GM12878 (cell line): ENCODE measurements around the gene TSPEAR. TPM values are rescaled to one million over a fixed set of nuclear protein-coding genes. Genes with fewer than 3 reads are reported as not detected.

Source experiments
- ATAC-seq: fragments of 200-7000 bp; cut with Tn5 transposase; 3 replicates; pipeline ENCODE4 v1.9.1; 2020; ENCODE audit warnings: mild to moderate bottlenecking, moderate library complexity
- BruUV-seq: library from RNA; stranded (reverse); fragments of 400-500 nt; replicated peaks from 2 replicates; lab custom pipeline; 2021; lab: Mats Ljungman, UMichigan
- CTCF ChIA-PET: fragments of 300-600 bp; sonication (Branson Sonifier 250); formaldehyde crosslinking; extraction: SDS; loops from one replicate; lab custom pipeline; 2021; ENCODE audit warnings: inconsistent platforms; lab: Yijun Ruan, JAX
- POLR2A ChIA-PET: fragments of 350-600 bp; formaldehyde crosslinking; extraction: SDS; loops from one replicate; lab custom pipeline; 2021; ENCODE audit warnings: inconsistent platforms; lab: Charles Lee
- RAD21 ChIA-PET: fragments of 300-600 bp; sonication (Branson Sonifier 250); formaldehyde crosslinking; loops from one replicate; lab custom pipeline; 2023; ENCODE audit warnings: antibody characterized with exemption; ENCODE audit not compliant: unreplicated experiment; lab: Charles Lee
- SMC1A ChIA-PET: fragments of 300-600 bp; sonication (Branson Sonifier 250); formaldehyde crosslinking; loops from one replicate; lab custom pipeline; 2023; ENCODE audit not compliant: unreplicated experiment, uncharacterized antibody; lab: Charles Lee
- DNase-seq: peaks from one replicate; pipeline ENCODE4 v3.0.0-alpha.2; 2011; ENCODE audit warnings: low read depth, low spot score
- FAIRE-seq: peaks from 3 replicates; lab custom pipeline; 2011; peaks lifted over from hg19 to GRCh38; lab: Jason Lieb, UNC
- H2AFZ ChIP-seq: 2 replicates; pipeline ENCODE4 v1.6.0; 2011; ENCODE audit warnings: low read depth, low read length, control low read depth; ENCODE audit not compliant: control insufficient read depth
- H3K27ac ChIP-seq: 2 replicates; pipeline ENCODE4 v1.5.1; 2011; ENCODE audit warnings: control low read depth; ENCODE audit not compliant: control insufficient read depth, insufficient read depth
- H3K27me3 ChIP-seq, 2 experiments: replicated peaks in 1 of 2; 2 replicates each; pipeline versions ENCODE4 v1.6.0 to v1.6.1; 2011; ENCODE audit warnings: low read length in 1 of 2; ENCODE audit not compliant: control insufficient read depth in 2 of 2, insufficient read depth in 2 of 2
- H3K36me3 ChIP-seq, 2 experiments: 2 replicates each; pipeline ENCODE4 v1.5.1; 2011; ENCODE audit warnings: low read length in 1 of 2; ENCODE audit not compliant: control insufficient read depth in 2 of 2, insufficient read depth in 2 of 2
- H3K4me1 ChIP-seq: 2 replicates; pipeline ENCODE4 v1.6.1; 2011; ENCODE audit warnings: mild to moderate bottlenecking, low read length, moderate library complexity, mixed read lengths; ENCODE audit not compliant: control insufficient read depth, insufficient read depth
- H3K4me2 ChIP-seq: 2 replicates; pipeline ENCODE4 v1.6.0; 2011; ENCODE audit warnings: control low read depth; ENCODE audit not compliant: control insufficient read depth, insufficient read depth
- H3K4me3 ChIP-seq: fragments of 200-600 bp; sonication (generic); 2 replicates; pipeline ENCODE4 v1.5.1; 2016
- H3K79me2 ChIP-seq: 2 replicates; pipeline ENCODE4 v1.6.0; 2011; ENCODE audit warnings: low read length; ENCODE audit not compliant: control insufficient read depth, insufficient read depth
- H3K9ac ChIP-seq: 2 replicates; pipeline ENCODE4 v1.8.0; 2011; ENCODE audit warnings: low read length, control low read depth, mixed read lengths; ENCODE audit not compliant: control insufficient read depth, insufficient read depth
- H3K9me3 ChIP-seq: replicated peaks from 3 replicates; pipeline ENCODE4 v1.5.1; 2011; ENCODE audit warnings: mild to moderate bottlenecking, low read length; ENCODE audit not compliant: control insufficient read depth, insufficient read depth
- H4K20me1 ChIP-seq: 2 replicates; pipeline ENCODE4 v1.6.0; 2011; ENCODE audit not compliant: control insufficient read depth, insufficient read depth
- ASH2L ChIP-seq: fragments of 300-600, 200-600 bp; sonication (generic); IDR thresholded peaks from 2 replicates; pipeline ENCODE4 v1.6.1; 2017; ENCODE audit warnings: low read depth, mild to moderate bottlenecking, borderline replicate concordance
- BRCA1 ChIP-seq: IDR thresholded peaks from 2 replicates; pipeline ENCODE4 v1.6.1; 2011; ENCODE audit warnings: low read depth, low read length, improper control_type of control experiment
- ELK1 ChIP-seq: IDR thresholded peaks from 2 replicates; pipeline ENCODE4 v1.6.1; 2012; ENCODE audit warnings: low read depth, low read length, improper control_type of control experiment
- GATAD2B ChIP-seq: fragments of 450-650 bp; conservative IDR thresholded peaks from 2 replicates; pipeline ENCODE4 v1.6.1; 2017; ENCODE audit warnings: low read depth, mild to moderate bottlenecking, moderate library complexity
- HDGF ChIP-seq: fragments of 450-650 bp; IDR thresholded peaks from 2 replicates; pipeline ENCODE4 v1.6.1; 2016; ENCODE audit warnings: antibody characterized with exemption
- JUND ChIP-seq: IDR thresholded peaks from 2 replicates; pipeline ENCODE4 v1.6.1; 2012; ENCODE audit warnings: low read depth, mild to moderate bottlenecking, low read length, improper control_type of control experiment, moderate library complexity
- KAT2A ChIP-seq: conservative IDR thresholded peaks from 2 replicates; pipeline ENCODE4 v1.6.1; 2011; ENCODE audit warnings: low read depth, low read length; ENCODE audit not compliant: control insufficient read depth
- LARP7 ChIP-seq: fragments of 450-650 bp; IDR thresholded peaks from 2 replicates; pipeline ENCODE4 v1.6.1; 2017; ENCODE audit warnings: mild to moderate bottlenecking
- NFXL1 ChIP-seq: fragments of 450-650 bp; IDR thresholded peaks from 2 replicates; pipeline ENCODE4 v1.6.1; 2017; ENCODE audit warnings: antibody characterized with exemption, mild to moderate bottlenecking, borderline replicate concordance
- NFYA ChIP-seq: IDR thresholded peaks from 2 replicates; pipeline ENCODE4 v1.6.1; 2011; ENCODE audit warnings: low read depth, mild to moderate bottlenecking, low read length, improper control_type of control experiment, borderline replicate concordance
- NKRF ChIP-seq: fragments of 450-650 bp; conservative IDR thresholded peaks from 2 replicates; pipeline ENCODE4 v1.6.1; 2017; ENCODE audit warnings: mild to moderate bottlenecking, moderate library complexity
- REST ChIP-seq: IDR thresholded peaks from 2 replicates; pipeline ENCODE4 v1.6.1; 2012; ENCODE audit warnings: mild to moderate bottlenecking, low read depth, low read length
- STAT1 ChIP-seq: fragments of 450-650 bp; conservative IDR thresholded peaks from 2 replicates; pipeline ENCODE4 v1.6.1; 2014; ENCODE audit warnings: antibody characterized with exemption, mild to moderate bottlenecking
- SUPT20H ChIP-seq: IDR thresholded peaks from 2 replicates; pipeline ENCODE4 v1.6.1; 2011; ENCODE audit warnings: low read depth, mild to moderate bottlenecking, low read length, moderate library complexity, borderline replicate concordance; ENCODE audit not compliant: control insufficient read depth
- TCF3 ChIP-seq: IDR thresholded peaks from 2 replicates; pipeline ENCODE4 v1.6.1; 2012; ENCODE audit warnings: low read depth, mild to moderate bottlenecking, low read length, borderline replicate concordance; ENCODE audit not compliant: insufficient read depth
- WGBS: methylation state at CpG from one replicate; pipeline ENCODE4 v1.1.6; 2016; ENCODE audit warnings: low lambda C conversion rate; ENCODE audit not compliant: insufficient replicate concordance, insufficient coverage; ENCODE audit errors: missing lambda C conversion rate; 5-methylcytosine and 5-hydroxymethylcytosine counted together
- in situ Hi-C: fragments of 300-500 bp; cut with MboI; formaldehyde crosslinking; loops from 9 replicates; pipeline ENCODE4 v1.14.3; 2018; ENCODE audit warnings: mixed read lengths
- intact Hi-C: fragments of 100-400 bp; cut with micrococcal nuclease; formaldehyde crosslinking; loops from one replicate; pipeline ENCODE4 v1.14.2; 2022; ENCODE audit not compliant: unreplicated experiment
- polyA plus RNA-seq, 11 experiments: library from polyadenylated mRNA; depleted of rRNA in 4 of 11; unstranded in 6 of 11; stranded (reverse) in 5 of 11; fragments of >200 nt; fragmentation: Nextera tagmentation in 4 of 11; fragmentation: Illumina TruSeq in 1 of 11; extraction: Ambion mirVana in 4 of 11; extraction: Trizol in 1 of 11; gene quantifications; 1 replicate in 1 of 11; 2 replicates in 10 of 11; pipeline versions ENCODE4 v1.2.1 to v1.2.3, GENCODE V29; 2011 to 2016; ENCODE audit warnings: inconsistent platforms in 2 of 11, missing spikeins in 2 of 11, low read depth in 1 of 11
- total RNA-seq, 4 experiments: library from RNA; depleted of rRNA in 3 of 4; stranded (reverse); fragments of >200 nt in 3 of 4; fragmentation: Illumina TruSeq in 1 of 4; extraction: Trizol in 1 of 4; gene quantifications; 2 replicates each; pipeline versions ENCODE4 v1.2.1 to v1.2.3, GENCODE V29; 2013 to 2021

Gene TSPEAR
- total and polyA plus RNA-seq, 10 of the 15 experiments (the other 5 are each of a cell fraction or from before 2014, with no cell fraction given) = not detected

GRCh38 chr21:44550807-44551206 lies 160.6 kb downstream of the TSPEAR start:
- ChIA-PET SMC1A (no interaction called here), RAD21 (no interaction called here), POLR2A (no interaction called here), CTCF (no interaction called here)
- FAIRE-seq = no peak
- Histone ChIP-seq H3K27ac (no peak overlapping the region), H3K27me3 (no peaks in the 10 kb centered on the region), H2AFZ (no peak overlapping the region), H3K79me2 (no peaks in the 10 kb centered on the region), H3K9me3 (no peaks in the 10 kb centered on the region; the same call in 2 of the 3 replicates), H3K9ac (no peak overlapping the region), H4K20me1 (no peaks in the 10 kb centered on the region), H3K4me3 (no peak overlapping the region), H3K36me3 (no peaks in the 10 kb centered on the region), H3K4me1 (no peaks in the 10 kb centered on the region), H3K4me2 (no peak overlapping the region)
- in situ Hi-C loops (no loop called here), intact Hi-C loops (no loop called here)
- TF ChIP-seq GATAD2B (no peak), BRCA1 (no peak), HDGF (no peak), LARP7 (no peak), NFXL1 (no peak), ASH2L (no peak), KAT2A (no peak), SUPT20H (no peak), STAT1 (no peak), TCF3 (no peak), ELK1 (no peak), JUND (no peak), NKRF (no peak), NFYA (no peak), REST (no peak)
- no TSS peak for BruUV-seq
- no peak for ATAC-seq
- DNase-seq = no peak
- WGBS = 17% methylated on average over 10 of the region's 10 CpGs
